Upper lobe of left lung (tissue), 4 donors: ENCODE results near the gene WNT5B.

Source experiments
- EP300 ChIP-seq, 4 donors: sonication (generic); formaldehyde crosslinking; IDR thresholded peaks; one replicate each; pipeline ENCODE4 v1.5.1; 2017; ENCODE audit warnings: antibody characterized with exemption in 4 of 4, control low read depth in 2 of 4
- POLR2A ChIP-seq, 4 donors: fragments of 450-650 bp; IDR thresholded peaks; one replicate each; pipeline ENCODE4 v1.5.1; 2016 to 2017; ENCODE audit warnings: antibody characterized with exemption in 4 of 4, mild to moderate bottlenecking in 2 of 4
- TF ChIP-seq, protein P1 (sequence below), 6 experiments: fragments of 450-650 bp in 4 of 6; fragments of 200-600 bp in 2 of 6; sonication (generic) in 2 of 6; IDR thresholded peaks; one replicate each; pipeline ENCODE4 v1.5.1; 2016 to 2019; ENCODE audit warnings: antibody characterized with exemption in 6 of 6

DNA sequence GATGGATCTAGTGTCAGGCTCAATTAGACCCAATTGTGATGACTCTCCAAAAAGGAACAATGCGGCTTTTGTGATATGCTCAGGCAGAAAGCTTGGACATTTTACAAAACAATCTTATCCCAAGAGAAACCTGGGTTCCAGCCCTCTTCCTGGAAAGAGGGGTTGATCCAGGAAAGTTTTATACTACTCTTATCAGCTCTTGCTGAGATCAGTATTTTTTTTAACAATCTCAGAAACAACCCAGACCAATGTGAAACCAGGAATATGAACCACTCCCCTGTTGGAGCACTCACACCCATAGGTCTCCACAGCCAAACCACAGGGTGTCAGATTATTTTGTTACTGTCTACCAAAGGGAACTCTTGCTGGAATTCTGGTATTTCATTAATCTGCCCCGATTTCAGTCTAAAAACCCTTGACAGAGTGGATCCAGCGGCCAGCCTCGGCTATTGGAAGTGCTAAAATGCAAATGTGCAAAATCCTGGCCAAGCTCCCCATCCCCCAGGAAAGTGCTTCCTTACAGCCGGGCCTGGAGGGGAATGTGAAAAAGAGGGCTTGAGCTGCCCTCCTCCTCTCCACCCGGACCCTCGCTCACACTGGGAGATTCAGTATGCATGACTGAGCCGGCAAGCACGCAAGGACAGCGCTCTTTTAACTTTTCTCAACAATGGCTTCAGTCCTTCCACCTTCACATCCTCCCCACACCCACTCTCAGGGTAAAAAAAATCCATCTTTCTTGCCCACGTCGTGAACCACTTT, 38.6 kb upstream of the WNT5B start:
- TF ChIP-seq EP300 (IDR thresholded peaks at IDR 0.05): no peak
- TF ChIP-seq, protein P1, sequence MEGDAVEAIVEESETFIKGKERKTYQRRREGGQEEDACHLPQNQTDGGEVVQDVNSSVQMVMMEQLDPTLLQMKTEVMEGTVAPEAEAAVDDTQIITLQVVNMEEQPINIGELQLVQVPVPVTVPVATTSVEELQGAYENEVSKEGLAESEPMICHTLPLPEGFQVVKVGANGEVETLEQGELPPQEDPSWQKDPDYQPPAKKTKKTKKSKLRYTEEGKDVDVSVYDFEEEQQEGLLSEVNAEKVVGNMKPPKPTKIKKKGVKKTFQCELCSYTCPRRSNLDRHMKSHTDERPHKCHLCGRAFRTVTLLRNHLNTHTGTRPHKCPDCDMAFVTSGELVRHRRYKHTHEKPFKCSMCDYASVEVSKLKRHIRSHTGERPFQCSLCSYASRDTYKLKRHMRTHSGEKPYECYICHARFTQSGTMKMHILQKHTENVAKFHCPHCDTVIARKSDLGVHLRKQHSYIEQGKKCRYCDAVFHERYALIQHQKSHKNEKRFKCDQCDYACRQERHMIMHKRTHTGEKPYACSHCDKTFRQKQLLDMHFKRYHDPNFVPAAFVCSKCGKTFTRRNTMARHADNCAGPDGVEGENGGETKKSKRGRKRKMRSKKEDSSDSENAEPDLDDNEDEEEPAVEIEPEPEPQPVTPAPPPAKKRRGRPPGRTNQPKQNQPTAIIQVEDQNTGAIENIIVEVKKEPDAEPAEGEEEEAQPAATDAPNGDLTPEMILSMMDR (IDR thresholded peaks at IDR 0.05): no peak
- TF ChIP-seq POLR2A (IDR thresholded peaks at IDR 0.05): no peak
